OCI-M1 (cell line): ENCODE measurements around the gene CLIC5.

ENCODE experiments used
- DNase-seq: peaks from one replicate; lab custom pipeline; 2025; lab: John Stamatoyannopoulos, UW

The CLIC5 gene

DNA sequence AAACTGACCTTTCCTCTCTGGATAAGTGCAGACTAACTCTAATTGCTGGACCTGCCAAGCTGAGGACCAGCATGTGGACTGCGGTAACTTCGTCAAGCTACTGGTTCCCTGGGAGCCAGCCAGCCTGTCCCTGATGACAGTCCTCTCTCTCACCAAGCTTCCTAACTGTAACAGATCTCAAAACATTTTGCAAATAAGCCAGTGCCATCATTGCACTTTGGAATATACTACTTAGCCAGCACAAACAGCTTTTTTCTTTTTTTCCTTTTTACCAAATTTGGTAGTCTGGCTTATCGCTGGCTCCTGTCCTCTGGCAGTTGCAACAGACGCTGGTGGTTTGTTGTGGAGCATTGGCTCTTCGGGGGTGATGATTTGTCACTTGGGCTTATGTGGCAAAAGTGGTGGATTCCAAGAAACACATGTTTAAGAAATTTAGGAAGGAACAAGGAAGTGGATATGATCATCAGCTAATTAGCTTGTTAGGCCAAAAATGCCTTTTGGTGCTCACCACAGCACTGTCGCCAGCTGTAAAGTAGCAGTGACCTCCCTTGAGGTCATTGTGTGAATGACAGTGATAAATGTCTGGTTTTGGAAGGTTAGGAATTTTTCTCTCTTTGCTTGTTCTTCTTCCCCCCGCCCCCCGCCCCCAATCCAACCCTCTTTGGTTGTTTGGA is 171.7 kb downstream of the CLIC5 start:
- peak; percentile 97 for DNase-seq

DNA sequence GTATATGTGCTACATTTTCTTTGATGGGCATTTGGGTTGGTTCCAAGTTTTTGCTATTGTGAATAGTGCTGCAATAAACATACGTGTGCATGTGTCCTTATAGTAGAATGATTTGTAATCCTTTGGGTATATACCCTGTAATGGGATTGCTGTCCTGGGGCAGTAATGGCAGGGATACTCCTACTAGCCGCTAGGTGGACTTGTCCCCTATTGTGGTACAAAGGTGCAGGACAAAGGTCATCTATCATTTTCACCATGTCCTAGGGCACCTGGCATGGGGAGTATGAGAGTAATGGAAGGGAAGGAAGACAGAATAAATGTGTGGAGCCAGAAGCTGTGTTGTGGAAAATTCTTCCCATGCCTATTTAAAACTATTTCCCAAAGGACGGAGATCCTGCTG is 174.6 kb downstream of the CLIC5 start:
- no peak for DNase-seq

DNA sequence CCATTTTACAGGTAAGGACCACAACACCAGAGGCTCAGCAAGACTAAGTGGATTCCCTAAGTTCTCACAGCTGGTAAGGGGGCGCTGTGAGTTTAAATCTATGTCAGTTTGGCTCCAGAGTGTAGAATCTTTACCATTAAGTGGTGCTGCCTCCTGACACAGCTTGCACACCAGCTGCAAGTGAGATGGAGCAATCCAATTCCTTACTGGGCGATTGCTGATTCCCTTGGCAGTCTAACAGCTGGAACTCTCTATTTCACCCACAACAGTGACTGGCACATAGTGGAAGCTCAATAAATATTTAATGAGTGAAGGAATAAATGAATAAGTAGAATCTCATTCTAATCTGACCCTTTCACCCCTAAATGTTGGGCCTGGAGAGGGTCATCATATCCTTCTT is 176.7 kb downstream of the CLIC5 start:
- DNase-seq = peak; percentile 29

DNA sequence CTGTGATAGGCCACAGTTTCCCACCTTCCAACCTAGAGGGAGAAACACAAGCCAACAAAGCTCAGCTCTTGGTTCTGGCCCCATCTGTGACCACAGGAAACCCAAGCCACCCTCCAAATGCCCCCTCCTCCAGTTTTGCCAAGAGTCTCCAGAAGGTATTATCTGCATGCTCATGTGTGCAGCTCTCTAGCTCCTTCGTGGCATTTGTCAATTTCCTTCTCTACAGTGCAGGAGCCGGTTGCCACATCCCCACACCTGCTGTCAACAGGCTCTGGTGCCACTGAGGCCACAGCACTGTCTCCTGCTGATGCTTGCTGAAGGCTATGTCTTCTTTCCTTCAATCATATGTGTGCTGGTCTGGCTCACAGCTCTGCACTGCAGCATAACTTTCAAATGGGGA is 177.2 kb downstream of the CLIC5 start:
- no peak for DNase-seq

DNA sequence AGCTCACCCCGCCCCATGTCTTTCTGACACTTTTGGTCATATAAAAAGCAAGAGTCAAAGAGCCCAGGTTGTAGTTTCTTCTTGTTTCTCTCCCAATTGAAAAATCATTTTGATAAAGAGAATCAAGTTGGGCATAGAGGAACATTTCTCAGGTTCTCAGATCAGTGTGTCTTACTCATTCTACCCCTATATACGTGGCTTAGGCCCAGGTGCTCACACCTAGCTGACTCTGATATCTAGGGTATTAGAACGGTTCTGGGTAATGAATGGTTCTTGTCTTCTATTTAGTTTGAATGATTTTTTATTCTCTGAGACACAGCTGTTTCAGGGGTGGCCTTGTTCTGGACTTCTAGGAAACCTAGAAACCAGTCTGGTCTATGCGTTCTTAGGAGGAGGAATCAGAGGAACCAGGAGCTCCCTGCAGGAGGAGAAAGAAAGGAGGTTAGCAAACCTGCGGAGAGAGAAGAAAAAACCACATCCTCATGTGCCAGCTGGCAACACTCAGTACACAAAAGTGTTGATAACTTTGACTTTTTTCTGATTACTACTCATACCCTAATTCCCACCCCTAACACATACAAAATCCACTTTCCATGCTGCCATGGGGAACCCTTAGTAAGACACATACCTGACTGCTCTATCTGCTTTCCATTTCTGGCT is 178.0 kb downstream of the CLIC5 start:
- no peak for DNase-seq

DNA sequence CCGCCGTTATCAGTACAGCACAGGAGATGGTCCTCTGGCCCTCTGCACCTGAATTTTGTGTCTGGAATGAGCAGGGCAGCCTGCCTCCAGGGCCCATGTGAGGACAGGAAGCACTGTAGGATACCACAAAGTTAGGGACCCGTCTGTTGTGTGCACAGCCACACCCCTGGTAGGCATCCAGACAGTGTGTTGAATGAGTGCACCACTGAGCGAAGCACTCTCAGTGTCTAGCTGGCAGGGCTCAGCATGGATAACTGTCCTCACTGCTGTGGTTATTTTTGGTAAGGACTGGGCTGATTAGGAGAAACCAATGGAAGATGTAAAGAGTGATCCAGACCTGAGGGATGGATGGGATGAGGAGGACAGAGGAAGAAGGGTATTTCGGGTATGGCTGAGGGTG is 178.7 kb downstream of the CLIC5 start:
- no peak for DNase-seq

DNA sequence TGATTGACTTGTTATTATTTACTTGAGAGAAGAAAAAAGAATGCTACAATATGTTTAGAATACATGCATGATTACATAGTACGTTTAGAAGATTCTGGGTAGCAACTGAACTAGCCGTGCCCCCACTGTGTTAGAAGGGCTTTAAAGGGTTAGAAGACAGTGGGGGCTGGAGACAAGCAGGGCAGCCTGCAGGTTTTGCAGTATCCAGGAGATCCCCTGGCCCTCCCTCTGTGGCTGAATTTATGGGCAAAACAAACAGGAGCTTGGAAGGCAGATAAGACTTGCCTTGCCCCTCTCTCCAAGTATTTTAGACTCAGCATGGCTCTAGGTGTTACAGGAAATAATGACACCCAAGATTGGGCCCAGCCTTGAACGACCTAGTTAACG is 179.2 kb downstream of the CLIC5 start:
- no peak for DNase-seq

DNA sequence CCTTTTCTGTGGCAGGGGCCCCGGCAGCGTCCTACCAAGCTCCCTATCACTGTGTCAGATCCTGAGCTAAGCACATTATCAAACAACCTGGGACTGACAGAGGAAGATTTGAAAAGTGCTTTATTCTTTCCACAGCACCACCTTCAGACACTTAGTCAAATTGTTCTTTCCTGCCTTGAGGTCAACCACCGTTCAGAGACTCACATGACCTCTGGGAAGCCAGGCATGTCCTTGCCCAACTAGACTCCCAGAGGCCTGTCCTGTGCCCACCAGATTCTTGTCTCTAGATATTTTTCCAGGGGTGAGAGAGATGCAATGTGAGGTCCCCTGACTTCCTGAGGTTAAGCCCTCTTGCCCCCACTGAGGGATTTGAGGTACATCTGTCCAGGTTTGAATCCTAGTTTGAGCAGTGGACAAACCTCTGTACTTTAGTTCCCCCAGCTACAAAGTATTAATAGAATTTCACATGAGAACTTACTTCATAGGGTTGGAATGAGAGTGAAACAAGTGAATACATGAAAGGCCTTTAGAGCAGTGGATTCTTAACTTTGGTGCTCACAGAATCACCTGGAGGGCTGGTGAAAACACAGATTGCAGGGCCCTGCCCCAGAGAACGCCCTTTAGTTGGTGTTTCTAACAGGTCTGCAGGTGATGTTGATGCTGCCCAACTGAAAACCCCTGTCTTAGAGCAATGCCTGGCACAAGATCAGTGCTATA is 179.8 kb downstream of the CLIC5 start:
- DNase-seq = peak; percentile 57

DNA sequence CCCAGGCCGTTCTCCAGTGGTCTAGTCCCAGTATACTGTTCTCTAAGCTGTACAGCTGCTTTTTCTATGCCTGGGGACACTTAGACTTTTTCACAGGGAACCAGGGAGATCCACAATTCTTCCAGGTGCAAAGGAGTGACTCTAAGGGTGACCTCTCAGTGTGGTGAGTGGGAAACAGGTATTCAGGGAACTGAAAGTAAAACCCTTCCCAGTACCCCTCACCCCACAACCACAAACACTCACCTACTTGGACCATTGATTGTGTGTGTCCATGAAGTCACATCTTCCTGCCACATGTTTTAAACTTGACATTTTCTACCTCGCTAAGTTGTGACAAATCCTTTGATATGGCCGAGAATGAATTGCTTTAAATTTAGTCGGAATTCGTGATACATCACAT is 183.6 kb downstream of the CLIC5 start:
- DNase-seq = no peak
